Upper lobe of right lung (tissue), 1 donor: ENCODE results near the gene ZNF467. TPM values are rescaled to one million over a fixed set of nuclear protein-coding genes. Genes with fewer than 3 reads are reported as not detected.

Experiments
- ATAC-seq: fragments of 200-7000 bp; cut with Tn5 transposase; one replicate; pipeline ENCODE4 v1.9.1; 2020; ENCODE audit warnings: mild to moderate bottlenecking, moderate library complexity
- DNase-seq: peaks from one replicate; pipeline ENCODE4 v3.0.0-alpha.2; 2020
- H3K27ac ChIP-seq: fragments of 200-600 bp; one replicate; pipeline ENCODE4 v1.8.0; 2022
- H3K27me3 ChIP-seq: fragments of 200-600 bp; one replicate; pipeline ENCODE4 v1.8.0; 2022; ENCODE audit warnings: mild to moderate bottlenecking
- H3K36me3 ChIP-seq: fragments of 200-600 bp; one replicate; pipeline ENCODE4 v1.8.0; 2022
- H3K4me1 ChIP-seq: fragments of 200-600 bp; one replicate; pipeline ENCODE4 v1.8.0; 2022
- H3K4me3 ChIP-seq: fragments of 200-600 bp; one replicate; pipeline ENCODE4 v1.8.0; 2022; ENCODE audit warnings: mild to moderate bottlenecking
- H3K9me3 ChIP-seq: fragments of 200-600 bp; one replicate; pipeline ENCODE4 v1.8.0; 2022
- CTCF ChIP-seq: fragments of 200-600 bp; IDR thresholded peaks from one replicate; pipeline ENCODE4 v1.8.0; 2022; ENCODE audit warnings: antibody characterized with exemption
- intact Hi-C: fragments of 100-400 bp; cut with DNase I; formaldehyde crosslinking; loops from one replicate; pipeline ENCODE4 v1.11.0; 2022
- total RNA-seq: library from RNA; stranded (reverse); fragmentation: NEBNext Ultra II Directional; extraction: Animal tissue kit (Norgen Biotek cat#: 25700); gene quantifications from one replicate; pipeline ENCODE4 v1.2.1, GENCODE V29; 2021
- donor health status: DM: no; HTN: yes; CAD: no; lungs with severe emphysema.

Gene ZNF467
- total RNA-seq, 1 donor from 2014 or later: 35.3 TPM

GRCh38 chr7:149785402-149785801, 12.0 kb upstream of the ZNF467 start:
- DNase-seq (no peak), ATAC-seq (no peak)
- Histone ChIP-seq H3K27me3 (peaks cover 30% of the 10 kb centered on the region), H3K9me3 (no peaks in the 10 kb centered on the region), H3K27ac (no peak overlapping the region), H3K4me3 (no peak overlapping the region), H3K4me1 (no peaks in the 10 kb centered on the region), H3K36me3 (no peaks in the 10 kb centered on the region)
- TF ChIP-seq CTCF: no peak
- intact Hi-C loops: no loop called here

- H3K27ac ChIP-seq: no peak overlapping the region
- H3K36me3 ChIP-seq: no peaks in the 10 kb centered on the region
- no peak for DNase-seq
- H3K27me3 ChIP-seq: peaks cover 18% of the 10 kb centered on the region
- intact Hi-C loops: no loop called here
- TF ChIP-seq CTCF: no peak
- H3K9me3 ChIP-seq: no peaks in the 10 kb centered on the region
- ATAC-seq: no peak
- no peak overlapping the region for H3K4me3 ChIP-seq
- H3K4me1 ChIP-seq: no peaks in the 10 kb centered on the region
These were observed 10.8 kb upstream of the ZNF467 start for GRCh38 chr7:149784251-149784608.

- no peak overlapping the region for H3K27ac ChIP-seq
- H3K4me3 ChIP-seq: no peak overlapping the region
- no peak for ATAC-seq
- intact Hi-C loops: no loop called here
- H3K27me3 ChIP-seq: peaks cover 12% of the 10 kb centered on the region
- H3K9me3 ChIP-seq: no peaks in the 10 kb centered on the region
- no peak for DNase-seq
- no peak for TF ChIP-seq CTCF
- no peaks in the 10 kb centered on the region for H3K36me3 ChIP-seq
- no peaks in the 10 kb centered on the region for H3K4me1 ChIP-seq
These were observed 10.2 kb upstream of the ZNF467 start for GRCh38 chr7:149783386-149784250.

- no peak for ATAC-seq
- H3K27me3 ChIP-seq: peaks cover 4% of the 10 kb centered on the region
- intact Hi-C loops: no loop called here
- no peaks in the 10 kb centered on the region for H3K4me1 ChIP-seq
- H3K9me3 ChIP-seq: no peaks in the 10 kb centered on the region
- no peak overlapping the region for H3K4me3 ChIP-seq
- no peak for TF ChIP-seq CTCF
- no peak overlapping the region for H3K27ac ChIP-seq
- H3K36me3 ChIP-seq: no peaks in the 10 kb centered on the region
- DNase-seq: no peak
These were observed 9.4 kb upstream of the ZNF467 start for GRCh38 chr7:149782682-149783345.

- Histone ChIP-seq H3K9me3 (no peaks in the 10 kb centered on the region), H3K27ac (no peak overlapping the region), H3K4me1 (peaks cover 3% of the 10 kb centered on the region), H3K36me3 (no peaks in the 10 kb centered on the region), H3K4me3 (no peak overlapping the region), H3K27me3 (no peaks in the 10 kb centered on the region)
- intact Hi-C loops: no loop called here
- ATAC-seq (no peak), DNase-seq (no peak)
- TF ChIP-seq CTCF: no peak
These were observed 8.5 kb upstream of the ZNF467 start for GRCh38 chr7:149781921-149782320.
